Psoas muscle (tissue), 8 donors: Measurements from ENCODE around the gene FLNB. TPM values are rescaled to one million over a fixed set of nuclear protein-coding genes. Genes with fewer than 3 reads are reported as not detected.

Source experiments
- ATAC-seq, 4 donors: fragments of 200-7000 bp; cut with Tn5 transposase; one replicate each; pipeline ENCODE4 v1.9.1; 2020; ENCODE audit warnings: moderate library complexity in 3 of 4, mild to moderate bottlenecking in 2 of 4
- DNase-seq, 2 donors: peaks; one replicate each; pipeline ENCODE4 v3.0.0-alpha.2; 2020
- H3K27ac ChIP-seq: fragments of 200-600 bp; one replicate; pipeline ENCODE4 v1.8.0; 2022
- H3K27me3 ChIP-seq, 3 donors: fragments of 200-600 bp in 1 of 3; one replicate each; pipeline versions ENCODE4 v1.6.1 to v1.8.0; 2013 to 2022; ENCODE audit warnings: low read length in 2 of 3, mild to moderate bottlenecking in 2 of 3, moderate library complexity in 1 of 3; ENCODE audit not compliant: insufficient read depth in 3 of 3
- H3K36me3 ChIP-seq, 2 donors: fragments of 200-600 bp in 1 of 2; one replicate each; pipeline versions ENCODE4 v1.6.1 to v1.8.0; 2013 to 2022; ENCODE audit warnings: low read depth in 1 of 2, mild to moderate bottlenecking in 1 of 2, moderate library complexity in 1 of 2; ENCODE audit not compliant: insufficient read depth in 1 of 2
- H3K4me1 ChIP-seq: fragments of 200-600 bp; one replicate; pipeline ENCODE4 v1.8.0; 2022
- H3K4me3 ChIP-seq: fragments of 200-600 bp; one replicate; pipeline ENCODE4 v1.8.0; 2022; ENCODE audit warnings: mild to moderate bottlenecking
- H3K9me3 ChIP-seq: fragments of 200-600 bp; one replicate; pipeline ENCODE4 v1.8.0; 2022
- WGBS, 3 donors: extraction: QIAGEN DNeasy Blood & Tissue Kit; methylation state at CpG; one replicate each; pipeline versions ENCODE4 v1.1.6 to v1.1.7; 2013; 5-methylcytosine and 5-hydroxymethylcytosine counted together
- intact Hi-C, 2 donors: fragments of 100-400 bp; cut with DNase I; formaldehyde crosslinking; loops; one replicate each; pipeline versions ENCODE4 v1.11.0 to v1.14.2; 2022
- polyA plus RNA-seq, 3 donors: library from polyadenylated mRNA; stranded (reverse); fragments of 200-250 nt; gene quantifications; one replicate each; pipeline ENCODE4 v1.2.3, GENCODE V29; 2013
- total RNA-seq, 4 donors: library from RNA; stranded (reverse); fragmentation: NEBNext Ultra II Directional in 2 of 4; extraction: Animal tissue kit (Norgen Biotek cat#: 25700) in 2 of 4; gene quantifications; one replicate each; pipeline versions ENCODE4 v1.2.1 to v1.2.4, GENCODE V29; 2021 to 2023
- TF ChIP-seq, protein P1 (sequence below): fragments of 200-600 bp; IDR thresholded peaks from one replicate; pipeline ENCODE4 v1.8.0; 2022; ENCODE audit warnings: antibody characterized with exemption
- donor health status: healthy with polysubstance abuse.
- donor health status: DM: no; HTN: no; CAD: no; lungs with moderate emphysema.
- donor health status: Bipolar disorder and iron deficiency.
- donor health status: healthy.
- donor health status: DM: yes; HTN: yes; CAD: no.
- donor health status: DM: no; HTN: no; CAD: no.
- donor health status: DM: no; HTN: no; CAD: no.
- donor health status: DM: yes; HTN: yes; CAD: no.

FLNB gene
- total and polyA plus RNA-seq, 7 donors = 6.4 to 17.9 (median 14.7) TPM

GRCh38 chr3:58104712-58105111, 96.5 kb downstream of the FLNB start:
- 97 to 100% (median 97%) methylated on average over 2 of the region's 2 CpGs for WGBS, 3 donors
- DNase-seq (no peak), ATAC-seq (no peak)
- TF ChIP-seq, protein P1, sequence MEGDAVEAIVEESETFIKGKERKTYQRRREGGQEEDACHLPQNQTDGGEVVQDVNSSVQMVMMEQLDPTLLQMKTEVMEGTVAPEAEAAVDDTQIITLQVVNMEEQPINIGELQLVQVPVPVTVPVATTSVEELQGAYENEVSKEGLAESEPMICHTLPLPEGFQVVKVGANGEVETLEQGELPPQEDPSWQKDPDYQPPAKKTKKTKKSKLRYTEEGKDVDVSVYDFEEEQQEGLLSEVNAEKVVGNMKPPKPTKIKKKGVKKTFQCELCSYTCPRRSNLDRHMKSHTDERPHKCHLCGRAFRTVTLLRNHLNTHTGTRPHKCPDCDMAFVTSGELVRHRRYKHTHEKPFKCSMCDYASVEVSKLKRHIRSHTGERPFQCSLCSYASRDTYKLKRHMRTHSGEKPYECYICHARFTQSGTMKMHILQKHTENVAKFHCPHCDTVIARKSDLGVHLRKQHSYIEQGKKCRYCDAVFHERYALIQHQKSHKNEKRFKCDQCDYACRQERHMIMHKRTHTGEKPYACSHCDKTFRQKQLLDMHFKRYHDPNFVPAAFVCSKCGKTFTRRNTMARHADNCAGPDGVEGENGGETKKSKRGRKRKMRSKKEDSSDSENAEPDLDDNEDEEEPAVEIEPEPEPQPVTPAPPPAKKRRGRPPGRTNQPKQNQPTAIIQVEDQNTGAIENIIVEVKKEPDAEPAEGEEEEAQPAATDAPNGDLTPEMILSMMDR = no peak
- Histone ChIP-seq H3K27ac (no peak overlapping the region), H3K9me3 (no peaks in the 10 kb centered on the region), H3K36me3 (peaks cover 2 to 24% of the 10 kb centered on the region in 2 donors), H3K4me3 (no peak overlapping the region), H3K27me3 (no peaks in the 10 kb centered on the region), H3K4me1 (no peaks in the 10 kb centered on the region)
- intact Hi-C loops = no loop called here

DNA sequence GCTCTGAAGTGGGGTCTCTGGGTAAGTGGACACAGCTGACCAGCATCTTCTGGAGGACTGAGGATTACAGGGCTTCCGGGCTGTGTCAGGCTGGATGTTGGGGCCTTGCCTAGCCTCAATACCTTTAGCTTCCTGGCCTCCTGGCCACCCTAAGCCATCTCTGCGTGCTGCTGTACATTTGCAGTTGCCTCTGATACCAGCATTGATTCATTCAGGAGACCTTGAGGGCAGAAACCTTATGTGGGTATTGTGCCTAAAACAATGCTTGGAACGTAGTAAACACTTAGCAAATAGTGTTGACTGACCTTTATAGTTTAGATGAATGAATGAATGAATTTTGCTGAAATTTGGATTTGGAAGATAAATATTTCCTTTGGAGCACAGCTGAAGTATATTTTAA, 97.0 kb downstream of the FLNB start:
- DNase-seq = no peak
- Histone ChIP-seq H3K27me3 (no peaks in the 10 kb centered on the region), H3K36me3 (peaks cover 2 to 24% of the 10 kb centered on the region in 2 donors), H3K27ac (no peak overlapping the region), H3K4me3 (no peak overlapping the region), H3K4me1 (no peaks in the 10 kb centered on the region), H3K9me3 (no peaks in the 10 kb centered on the region)
- ATAC-seq = no peak
- 93 to 97% (median 96%) methylated on average over 3 of the region's 3 CpGs for WGBS, 3 donors
- TF ChIP-seq, protein P1 = no peak
- intact Hi-C loops = no loop called here

- TF ChIP-seq, protein P1 = no peak
These were observed 97.8 kb downstream of the FLNB start for GRCh38 chr3:58106061-58106460.

DNA sequence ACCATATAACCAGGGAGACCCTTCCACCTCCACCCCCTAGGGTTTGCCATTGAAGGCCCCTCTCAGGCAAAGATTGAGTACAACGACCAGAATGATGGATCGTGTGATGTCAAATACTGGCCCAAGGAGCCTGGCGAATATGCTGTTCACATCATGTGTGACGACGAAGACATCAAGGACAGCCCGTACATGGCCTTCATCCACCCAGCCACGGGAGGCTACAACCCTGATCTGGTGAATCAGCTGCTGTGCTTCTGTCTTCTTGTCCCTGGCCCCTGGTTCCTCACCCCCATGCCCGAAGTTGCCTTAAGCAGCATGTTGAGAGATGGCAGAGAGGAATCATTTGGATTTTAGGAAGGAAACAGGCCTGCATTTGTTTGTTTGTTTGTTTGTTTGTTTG, 98.4 kb downstream of the FLNB start:
- peaks cover 2 to 24% of the 10 kb centered on the region in 2 donors for H3K36me3 ChIP-seq
- H3K27me3 ChIP-seq = no peaks in the 10 kb centered on the region
- no peaks in the 10 kb centered on the region for H3K4me1 ChIP-seq
- TF ChIP-seq, protein P1 = no peak
- no peak for DNase-seq
- H3K27ac ChIP-seq = no peak overlapping the region
- 95 to 97% (median 96%) methylated on average over 8 of the region's 8 CpGs for WGBS, 3 donors
- H3K4me3 ChIP-seq = no peak overlapping the region
- no peaks in the 10 kb centered on the region for H3K9me3 ChIP-seq
- intact Hi-C loops = no loop called here
- no peak for ATAC-seq

More at GRCh38 chr3:58106061-58106460, 97.8 kb downstream of the FLNB start:
- Histone ChIP-seq H3K9me3 (no peaks in the 10 kb centered on the region), H3K4me3 (no peak overlapping the region), H3K4me1 (no peaks in the 10 kb centered on the region), H3K36me3 (peaks cover 2 to 24% of the 10 kb centered on the region in 2 donors), H3K27me3 (no peaks in the 10 kb centered on the region), H3K27ac (no peak overlapping the region)
- ATAC-seq (no peak), DNase-seq (no peak)
- WGBS, 3 donors = 91 to 99% (median 93%) methylated on average over 2 of the region's 2 CpGs
- intact Hi-C loops = no loop called here

- intact Hi-C loops = no loop called here
These were observed 99.4 kb downstream of the FLNB start for GRCh38 chr3:58107597-58107996.

More at GRCh38 chr3:58107597-58107996, 99.4 kb downstream of the FLNB start:
- H3K4me1 ChIP-seq = no peaks in the 10 kb centered on the region
- TF ChIP-seq, protein P1 = no peak
- H3K9me3 ChIP-seq = no peaks in the 10 kb centered on the region
- WGBS, 3 donors = 50 to 58% (median 53%) methylated on average over 6 of the region's 6 CpGs
- DNase-seq = no peak
- peaks cover 0 to 29% of the 10 kb centered on the region in 2 donors for H3K36me3 ChIP-seq
- no peak overlapping the region for H3K27ac ChIP-seq
- H3K27me3 ChIP-seq = no peaks in the 10 kb centered on the region
- no peak overlapping the region for H3K4me3 ChIP-seq
- ATAC-seq = no peak
